ENCODE measurements around the gene KCNQ1. TPM values are rescaled to one million over a fixed set of nuclear protein-coding genes. Genes with fewer than 3 reads are reported as not detected.

KCNQ1 gene
- total RNA-seq, 3 donors from 2014 or later: 3.6 to 6.2 (median 5.1) TPM

GRCh38 chr11:2838676-2839294 lies 394.0 kb downstream of the KCNQ1 start:
- H3K27me3 ChIP-seq: no peaks in the 10 kb centered on the region
- H3K27ac ChIP-seq: no peak overlapping the region
- no peaks in the 10 kb centered on the region for H3K36me3 ChIP-seq
- intact Hi-C loops (cut with DNase I; ENCODE audit: low total_unique reads): loop anchor here (10.0 kb wide), 1 partner anchor 114 kb away; no protein-coding TSS in a partner anchor
- H3K9me3 ChIP-seq: no peaks in the 10 kb centered on the region
- TF ChIP-seq POLR2AphosphoS5 (IDR thresholded peaks at IDR 0.05) (no peak), POLR2A (IDR thresholded peaks at IDR 0.05) (no peak), CTCF (IDR thresholded peaks at IDR 0.05) (no peak)
- H3K4me1 ChIP-seq: peaks cover 0 to 7% of the 10 kb centered on the region in 2 donors
- DNase-seq (ENCODE audit: low spot score in 2 of 2): no peak
- H3K4me3 ChIP-seq: no peak overlapping the region

- H3K4me3 ChIP-seq: no peak overlapping the region
- TF ChIP-seq CTCF (IDR thresholded peaks at IDR 0.05) (no peak), POLR2A (IDR thresholded peaks at IDR 0.05) (no peak), POLR2AphosphoS5 (IDR thresholded peaks at IDR 0.05) (no peak)
- H3K9me3 ChIP-seq: no peaks in the 10 kb centered on the region
- H3K36me3 ChIP-seq: no peaks in the 10 kb centered on the region
- no peaks in the 10 kb centered on the region for H3K27me3 ChIP-seq
- DNase-seq (ENCODE audit: low spot score in 2 of 2): no peak
- H3K27ac ChIP-seq: no peak overlapping the region
- intact Hi-C loops (cut with DNase I; ENCODE audit: low total_unique reads): loop anchor here (10.0 kb wide), 1 partner anchor 115 kb away; no protein-coding TSS in a partner anchor
- peaks cover 0 to 7% of the 10 kb centered on the region in 2 donors for H3K4me1 ChIP-seq
Observed at GRCh38 chr11:2839395-2839943, 394.7 kb downstream of the KCNQ1 start.

GRCh38 chr11:2841411-2842190 lies 396.8 kb downstream of the KCNQ1 start:
- no peak for TF ChIP-seq POLR2A (IDR thresholded peaks at IDR 0.05)
- no peak for TF ChIP-seq POLR2AphosphoS5 (IDR thresholded peaks at IDR 0.05)
- TF ChIP-seq CTCF (IDR thresholded peaks at IDR 0.05): no peak
- no peak overlapping the region for H3K4me3 ChIP-seq
- H3K27me3 ChIP-seq: no peaks in the 10 kb centered on the region
- DNase-seq (ENCODE audit: low spot score in 2 of 2): no peak
- no peaks in the 10 kb centered on the region for H3K9me3 ChIP-seq
- H3K4me1 ChIP-seq: peaks cover 0 to 7% of the 10 kb centered on the region in 2 donors
- intact Hi-C loops (cut with DNase I; ENCODE audit: low total_unique reads): loop anchor here (10.0 kb wide), 1 partner anchor 67 kb away; no protein-coding TSS in a partner anchor
- H3K36me3 ChIP-seq: no peaks in the 10 kb centered on the region
- H3K27ac ChIP-seq: no peak overlapping the region

- Histone ChIP-seq H3K4me1 (peaks cover 0 to 2% of the 10 kb centered on the region in 2 donors), H3K4me3 (no peak overlapping the region), H3K27ac (no peak overlapping the region), H3K36me3 (no peaks in the 10 kb centered on the region), H3K9me3 (no peaks in the 10 kb centered on the region), H3K27me3 (no peaks in the 10 kb centered on the region)
- TF ChIP-seq POLR2AphosphoS5 (IDR thresholded peaks at IDR 0.05): no peak
- no peak for TF ChIP-seq CTCF (IDR thresholded peaks at IDR 0.05)
- TF ChIP-seq POLR2A (IDR thresholded peaks at IDR 0.05): no peak
- intact Hi-C loops (cut with DNase I; ENCODE audit: low total_unique reads): loop anchor here (10.0 kb wide), 1 partner anchor 68 kb away; no protein-coding TSS in a partner anchor
- no peak for DNase-seq (ENCODE audit: low spot score in 2 of 2)
Observed at GRCh38 chr11:2842876-2843275, 398.1 kb downstream of the KCNQ1 start.
